VCaP (cell line): ENCODE measurements around the gene AJM1.
"Not testable (repeated sequence)": the region's sequence is repeated elsewhere in the genome, so short reads cannot be mapped to it uniquely, and the experiment has no call there.

Experiments used
- H3K27ac ChIP-seq: fragments of 450-650 bp; 2 replicates; pipeline ENCODE4 v1.5.1; 2017
- TF ChIP-seq, protein P1 (sequence below): fragments of 450-650 bp; conservative IDR thresholded peaks from 2 replicates; pipeline ENCODE4 v1.5.1; 2017; ENCODE audit warnings: mild to moderate bottlenecking, moderate library complexity

Gene AJM1

GRCh38 chr9:136838314-136839228 is 3.7 kb upstream of the AJM1 start:
- H3K27ac ChIP-seq = peak overlapping the region; percentile 66
- TF ChIP-seq, protein P1, sequence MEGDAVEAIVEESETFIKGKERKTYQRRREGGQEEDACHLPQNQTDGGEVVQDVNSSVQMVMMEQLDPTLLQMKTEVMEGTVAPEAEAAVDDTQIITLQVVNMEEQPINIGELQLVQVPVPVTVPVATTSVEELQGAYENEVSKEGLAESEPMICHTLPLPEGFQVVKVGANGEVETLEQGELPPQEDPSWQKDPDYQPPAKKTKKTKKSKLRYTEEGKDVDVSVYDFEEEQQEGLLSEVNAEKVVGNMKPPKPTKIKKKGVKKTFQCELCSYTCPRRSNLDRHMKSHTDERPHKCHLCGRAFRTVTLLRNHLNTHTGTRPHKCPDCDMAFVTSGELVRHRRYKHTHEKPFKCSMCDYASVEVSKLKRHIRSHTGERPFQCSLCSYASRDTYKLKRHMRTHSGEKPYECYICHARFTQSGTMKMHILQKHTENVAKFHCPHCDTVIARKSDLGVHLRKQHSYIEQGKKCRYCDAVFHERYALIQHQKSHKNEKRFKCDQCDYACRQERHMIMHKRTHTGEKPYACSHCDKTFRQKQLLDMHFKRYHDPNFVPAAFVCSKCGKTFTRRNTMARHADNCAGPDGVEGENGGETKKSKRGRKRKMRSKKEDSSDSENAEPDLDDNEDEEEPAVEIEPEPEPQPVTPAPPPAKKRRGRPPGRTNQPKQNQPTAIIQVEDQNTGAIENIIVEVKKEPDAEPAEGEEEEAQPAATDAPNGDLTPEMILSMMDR = no peak

DNA sequence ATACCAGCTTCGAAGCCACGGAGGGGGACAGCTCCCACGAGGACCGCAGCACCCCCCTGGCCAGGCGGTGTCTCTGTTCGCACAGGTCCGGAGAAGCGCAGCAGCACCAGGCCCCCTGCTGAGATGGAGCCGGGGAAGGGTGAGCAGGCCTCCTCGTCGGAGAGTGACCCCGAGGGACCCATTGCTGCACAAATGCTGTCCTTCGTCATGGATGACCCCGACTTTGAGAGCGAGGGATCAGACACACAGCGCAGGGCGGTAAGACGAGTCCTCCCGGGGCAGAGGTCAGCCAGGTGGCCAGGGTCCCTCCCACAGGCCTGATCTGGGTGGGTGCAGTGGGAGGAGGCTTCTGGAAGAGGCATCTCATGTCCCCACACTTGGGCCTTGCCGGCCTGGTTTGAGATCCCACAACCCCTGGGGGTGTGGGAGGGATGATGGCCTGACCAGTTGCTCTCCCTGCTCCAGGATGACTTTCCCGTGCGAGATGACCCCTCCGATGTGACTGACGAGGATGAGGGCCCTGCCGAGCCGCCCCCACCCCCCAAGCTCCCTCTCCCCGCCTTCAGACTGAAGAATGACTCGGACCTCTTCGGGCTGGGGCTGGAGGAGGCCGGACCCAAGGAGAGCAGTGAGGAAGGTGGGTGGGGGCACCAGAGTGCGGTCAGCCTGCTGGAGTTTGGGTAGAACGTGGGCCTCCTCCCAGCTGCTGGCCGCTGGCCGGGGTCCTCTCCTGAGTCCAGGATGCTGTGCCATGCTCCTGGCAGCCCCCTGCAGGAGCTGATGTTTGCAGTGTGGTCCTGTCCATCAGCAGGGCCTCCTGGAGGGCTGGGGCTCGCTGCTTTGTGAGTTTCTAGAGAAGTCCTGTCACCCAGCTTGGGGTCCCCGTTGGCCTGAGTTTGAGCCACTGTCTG is 2.8 kb upstream of the AJM1 start:
- TF ChIP-seq, protein P1 = no peak
- peak overlapping the region; percentile 66 for H3K27ac ChIP-seq

DNA sequence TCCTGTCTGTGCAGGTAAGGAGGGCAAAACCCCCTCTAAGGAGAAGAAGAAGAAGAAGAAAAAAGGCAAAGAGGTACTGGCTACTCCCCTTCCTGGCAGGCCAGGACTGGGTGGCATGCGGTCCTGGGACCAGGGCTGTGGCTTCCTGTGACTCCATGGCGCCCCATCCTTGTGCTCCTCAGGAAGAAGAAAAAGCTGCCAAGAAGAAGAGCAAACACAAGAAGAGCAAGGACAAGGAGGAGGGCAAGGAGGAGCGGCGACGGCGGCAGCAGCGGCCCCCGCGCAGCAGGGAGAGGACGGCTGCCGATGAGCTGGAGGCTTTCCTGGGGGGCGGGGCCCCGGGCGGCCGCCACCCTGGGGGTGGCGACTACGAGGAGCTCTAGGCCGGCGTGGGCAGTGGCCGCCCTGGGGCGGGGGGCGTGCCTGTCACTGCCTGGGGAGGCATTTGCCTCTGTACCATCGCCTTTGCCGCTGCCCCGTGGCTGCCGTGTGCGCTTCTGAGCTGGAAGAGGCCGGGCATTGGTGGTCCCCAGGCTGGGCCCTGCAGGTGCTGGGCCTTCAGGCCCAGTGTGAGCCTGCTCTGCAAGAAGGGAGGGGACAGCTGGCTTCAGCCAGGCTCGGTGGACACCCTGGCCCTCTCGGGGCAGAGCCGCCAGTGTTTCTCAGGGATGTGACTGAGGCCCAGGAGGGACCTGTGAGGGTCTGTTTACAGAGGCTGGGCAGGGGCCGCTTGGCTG is 2.0 kb upstream of the AJM1 start:
- TF ChIP-seq, protein P1 = no peak
- H3K27ac ChIP-seq = peak overlapping the region; percentile 66

DNA sequence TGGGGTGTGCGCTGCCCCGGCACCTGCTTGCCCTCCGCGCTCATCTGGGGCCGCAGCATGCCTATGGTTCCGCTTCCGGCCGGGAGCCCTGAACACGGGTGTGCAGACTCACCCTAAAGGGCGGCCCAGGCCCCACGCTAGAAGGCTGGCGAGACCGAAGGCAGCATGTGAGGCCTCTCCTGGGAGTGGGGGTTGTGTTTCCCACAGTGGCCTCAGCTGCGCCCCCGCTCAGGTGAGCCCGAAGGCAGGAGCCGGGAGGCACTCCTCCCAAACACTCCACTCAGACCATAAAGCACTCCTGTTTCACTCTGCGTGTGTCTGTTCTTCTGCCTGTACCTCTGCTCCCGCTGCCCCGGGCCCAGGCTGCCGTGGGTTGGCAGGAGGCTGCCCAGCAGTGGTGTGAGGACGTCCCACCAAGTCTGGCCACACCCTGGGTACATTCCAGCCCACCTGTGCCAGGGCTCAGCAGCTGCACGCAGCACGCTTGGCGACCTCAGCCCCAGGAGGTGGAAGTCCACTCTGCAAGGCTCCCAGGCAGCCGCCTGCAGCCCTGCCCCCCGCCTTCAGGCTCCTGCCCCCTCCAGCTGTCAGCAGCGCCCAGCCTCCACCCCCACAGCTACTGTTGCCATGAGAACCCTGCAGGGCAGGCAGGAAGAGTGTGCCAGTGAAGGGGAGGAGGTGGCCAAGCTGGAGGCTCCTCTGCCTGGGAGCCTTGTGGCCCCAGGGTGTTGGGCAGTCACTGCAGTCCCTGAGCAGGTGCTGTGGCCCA is 1.2 kb upstream of the AJM1 start:
- H3K27ac ChIP-seq = peak overlapping the region; percentile 66
- TF ChIP-seq, protein P1 = no peak

DNA sequence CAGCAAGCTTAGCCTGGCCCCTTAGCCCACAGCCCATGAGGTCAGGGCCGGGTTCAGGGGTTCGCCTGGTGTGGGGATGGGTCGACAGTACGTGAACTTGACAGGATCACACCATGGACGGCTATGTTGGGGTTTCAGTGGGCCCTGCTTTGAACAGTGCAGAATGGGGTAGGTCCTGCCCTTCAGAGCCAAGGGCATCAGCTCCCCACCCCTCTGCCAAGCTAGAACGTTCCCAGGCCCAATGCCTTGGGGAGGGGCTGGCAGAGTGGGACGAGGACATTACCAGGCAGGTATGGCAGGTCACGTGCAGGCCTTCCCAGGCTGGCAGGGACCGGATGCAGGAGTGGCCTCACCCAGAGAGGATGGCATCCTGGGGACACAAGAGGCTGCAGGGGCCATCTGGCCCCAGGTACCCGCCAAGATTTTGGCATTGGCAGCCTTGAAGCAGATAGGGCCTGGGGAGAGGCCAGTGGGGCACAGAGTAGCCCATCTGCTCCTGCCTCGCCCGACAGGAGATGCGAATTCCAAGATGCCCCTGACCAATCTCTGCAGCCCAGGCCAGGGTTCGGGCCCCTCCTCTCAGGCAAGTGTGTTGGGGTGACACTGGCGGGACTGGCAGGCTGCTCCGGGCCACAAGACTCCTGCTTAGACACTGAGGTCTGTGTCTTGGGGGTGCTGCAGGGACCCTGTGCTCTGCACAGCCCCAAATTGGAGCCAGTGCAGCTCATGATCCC is 465 bp upstream of the AJM1 start:
- H3K27ac ChIP-seq = peak overlapping the region; percentile 66; the same call in 1 of the 2 replicates

GRCh38 chr9:136843159-136843800 is 1.0 kb downstream of the AJM1 start:
- not testable (repeated sequence) for H3K27ac ChIP-seq
